A673 (cell line): ENCODE results near the gene MAP3K8. TPM values are rescaled to one million over a fixed set of nuclear protein-coding genes. Genes with fewer than 3 reads are reported as not detected.
"Not testable (repeated sequence)": the region's sequence is repeated elsewhere in the genome, so short reads cannot be mapped to it uniquely, and the experiment has no call there.

ENCODE experiments used
- BruUV-seq: library from RNA; stranded (reverse); fragments of 400-500 nt; replicated peaks from 2 replicates; lab custom pipeline; 2021; lab: Mats Ljungman, UMichigan
- CTCF ChIA-PET: fragments of 300-600 bp; sonication (Branson Sonifier 250); formaldehyde crosslinking; loops from one replicate; lab custom pipeline; 2022; ENCODE audit warnings: antibody characterized with exemption; lab: Charles Lee
- POLR2A ChIA-PET: fragments of 300-600 bp; sonication (Branson Sonifier 250); formaldehyde crosslinking; loops from one replicate; lab custom pipeline; 2022; ENCODE audit warnings: antibody characterized with exemption; ENCODE audit not compliant: low non-redundant PET; lab: Charles Lee
- DNase-seq: peaks from one replicate; pipeline ENCODE4 v3.0.0-alpha.2; 2015; ENCODE audit warnings: low spot score
- H3K27ac ChIP-seq: fragments of 200-600 bp; sonication (generic); 2 replicates; pipeline ENCODE4 v1.5.1; 2016; ENCODE audit warnings: mixed run types, low read depth, mild to moderate bottlenecking, mixed read lengths, antibody characterized with exemption, low read length; ENCODE audit not compliant: poor library complexity, severe bottlenecking
- H3K27me3 ChIP-seq: fragments of 200-600 bp; sonication (generic); replicated peaks from 2 replicates; pipeline ENCODE4 v1.6.1; 2017; ENCODE audit warnings: mixed run types, low read depth, mild to moderate bottlenecking, mixed read lengths, antibody characterized with exemption, low read length; ENCODE audit not compliant: insufficient read depth, poor library complexity
- H3K36me3 ChIP-seq: fragments of 200-600 bp; sonication (generic); 2 replicates; pipeline ENCODE4 v1.6.1; 2016; ENCODE audit warnings: mixed run types, mild to moderate bottlenecking, mixed read lengths, antibody characterized with exemption, low read length; ENCODE audit not compliant: insufficient read depth, poor library complexity, severe bottlenecking
- H3K4me1 ChIP-seq: fragments of 200-600 bp; sonication (generic); 2 replicates; pipeline ENCODE4 v1.6.1; 2017; ENCODE audit warnings: mixed run types, mild to moderate bottlenecking, mixed read lengths, antibody characterized with exemption, low read length; ENCODE audit not compliant: insufficient read depth, poor library complexity, severe bottlenecking
- H3K4me3 ChIP-seq: fragments of 200-600 bp; sonication (generic); 2 replicates; pipeline ENCODE4 v1.5.1; 2016; ENCODE audit warnings: low read depth, mixed run types, mild to moderate bottlenecking, mixed read lengths, low read length; ENCODE audit not compliant: poor library complexity, severe bottlenecking
- H3K9me3 ChIP-seq: fragments of 200-600 bp; sonication (generic); 2 replicates; pipeline ENCODE4 v1.6.1; 2016; ENCODE audit warnings: mixed run types, low read depth, mild to moderate bottlenecking, mixed read lengths, antibody characterized with exemption, low read length; ENCODE audit not compliant: poor library complexity, severe bottlenecking
- CTCF ChIP-seq: fragments of 300-800, 200-600 bp; sonication (generic); conservative IDR thresholded peaks from 2 replicates; pipeline ENCODE4 v1.5.1; 2017; ENCODE audit warnings: low read depth, mild to moderate bottlenecking, antibody characterized with exemption, low read length, moderate library complexity, mixed read lengths
- EZH2 ChIP-seq: fragments of 200-600 bp; sonication (generic); IDR thresholded peaks from 2 replicates; pipeline ENCODE4 v1.6.1; 2017; ENCODE audit warnings: borderline replicate concordance, low read depth, mild to moderate bottlenecking, mixed read lengths, antibody characterized with exemption, low read length; ENCODE audit not compliant: poor library complexity, severe bottlenecking
- intact Hi-C: fragments of 100-400 bp; cut with micrococcal nuclease; formaldehyde crosslinking; loops from one replicate; pipeline ENCODE4 v1.10.0; 2022; ENCODE audit not compliant: unreplicated experiment
- total RNA-seq: library from RNA; stranded (reverse); gene quantifications from 2 replicates; pipeline ENCODE4 v1.2.3, GENCODE V29; 2021

Gene MAP3K8
- total RNA-seq, 1 experiment from 2014 or later: 4.5 TPM

GRCh38 chr10:30422151-30422695, 11.8 kb upstream of the MAP3K8 start:
- no peak overlapping the region for H3K4me3 ChIP-seq
- no peak for DNase-seq
- intact Hi-C loops: no loop called here
- ChIA-PET CTCF (interaction anchor here (1.7 kb wide), 1 partner anchor 8 kb away, joined by 4 read pairs; no protein-coding TSS in a partner anchor), POLR2A (no interaction called here)
- H3K27me3 ChIP-seq: no peaks in the 10 kb centered on the region
- H3K9me3 ChIP-seq: no peaks in the 10 kb centered on the region
- H3K27ac ChIP-seq: no peak overlapping the region
- TF ChIP-seq CTCF (no peak), EZH2 (no peak)
- no peaks in the 10 kb centered on the region for H3K36me3 ChIP-seq
- BruUV-seq: no TSS peak
- H3K4me1 ChIP-seq: peaks cover 10% of the 10 kb centered on the region

- no peak for TF ChIP-seq CTCF
- no peak for TF ChIP-seq EZH2
- Histone ChIP-seq H3K4me1 (peaks cover 10% of the 10 kb centered on the region), H3K36me3 (no peaks in the 10 kb centered on the region), H3K9me3 (no peaks in the 10 kb centered on the region), H3K27ac (peak overlapping the region; percentile 5), H3K27me3 (no peaks in the 10 kb centered on the region), H3K4me3 (no peak overlapping the region)
- ChIA-PET CTCF (interaction anchor here (1.7 kb wide), 1 partner anchor 9 kb away, joined by 4 read pairs; no protein-coding TSS in a partner anchor), POLR2A (no interaction called here)
- no TSS peak for BruUV-seq
- DNase-seq: peak; percentile 55
- intact Hi-C loops: no loop called here
These were observed 10.9 kb upstream of the MAP3K8 start for GRCh38 chr10:30422981-30423654.

GRCh38 chr10:30423655-30424275, 10.2 kb upstream of the MAP3K8 start:
- H3K27me3 ChIP-seq, H3K4me3 ChIP-seq, BruUV-seq, POLR2A ChIA-PET, DNase-seq, H3K27ac ChIP-seq, H3K36me3 ChIP-seq, intact Hi-C loops, H3K9me3 ChIP-seq: not testable (repeated sequence)
- peaks cover 10% of the 10 kb centered on the region for H3K4me1 ChIP-seq
- CTCF ChIA-PET: interaction anchor here (1.7 kb wide), 1 partner anchor 9 kb away, joined by 4 read pairs; no protein-coding TSS in a partner anchor
